GM21447 (cell line): ENCODE measurements around the gene C17orf58.
"Not testable (repeated sequence)": the region's sequence is repeated elsewhere in the genome, so short reads cannot be mapped to it uniquely, and the experiment has no call there.

ENCODE experiments used
- ATAC-seq: cut with Tn5 transposase; IDR thresholded peaks from one replicate; pipeline ENCODE4 v1.9.1; 2021; ENCODE audit not compliant: unreplicated experiment

Gene C17orf58

GRCh38 chr17:68004201-68004600, 7.9 kb upstream of the C17orf58 start:
- no peak for ATAC-seq

GRCh38 chr17:67999291-67999911, 3.1 kb upstream of the C17orf58 start:
- ATAC-seq = no peak

- ATAC-seq = no peak
Measured at GRCh38 chr17:67998466-67998865, 2.2 kb upstream of the C17orf58 start.

GRCh38 chr17:67995570-67996263, 552 bp downstream of the C17orf58 start:
- no peak for ATAC-seq

GRCh38 chr17:67994817-67995569, 1.3 kb downstream of the C17orf58 start:
- no peak for ATAC-seq

GRCh38 chr17:67993998-67994361, 2.3 kb downstream of the C17orf58 start:
- peak; percentile 3 for ATAC-seq

- ATAC-seq = peak; percentile 72
Measured at GRCh38 chr17:67993153-67993997, 2.9 kb downstream of the C17orf58 start.

- no peak for ATAC-seq
Measured at GRCh38 chr17:67992548-67993152, 3.6 kb downstream of the C17orf58 start.

- no peak for ATAC-seq
Measured at GRCh38 chr17:67990909-67991308, 5.4 kb downstream of the C17orf58 start.

- no peak for ATAC-seq
Measured at GRCh38 chr17:67983383-67983688, 12.9 kb downstream of the C17orf58 start.

GRCh38 chr17:67982686-67983382, 13.4 kb downstream of the C17orf58 start:
- ATAC-seq = no peak

GRCh38 chr17:67982034-67982640, 14.1 kb downstream of the C17orf58 start:
- ATAC-seq = no peak

- ATAC-seq = not testable (repeated sequence)
Measured at GRCh38 chr17:67980883-67981282, 15.4 kb downstream of the C17orf58 start.

GRCh38 chr17:67980456-67980855, 15.8 kb downstream of the C17orf58 start:
- no peak for ATAC-seq

GRCh38 chr17:67976306-67976705, 20.0 kb downstream of the C17orf58 start:
- not testable (repeated sequence) for ATAC-seq

- no peak for ATAC-seq
Measured at GRCh38 chr17:67974598-67975066, 21.6 kb downstream of the C17orf58 start.

- no peak for ATAC-seq
Measured at GRCh38 chr17:67974185-67974584, 22.1 kb downstream of the C17orf58 start.

GRCh38 chr17:67970783-67971182, 25.5 kb downstream of the C17orf58 start:
- no peak for ATAC-seq

GRCh38 chr17:67963145-67963572, 33.1 kb downstream of the C17orf58 start:
- ATAC-seq = peak; percentile 72

GRCh38 chr17:67962156-67962555, 34.1 kb downstream of the C17orf58 start:
- not testable (repeated sequence) for ATAC-seq
